Measurements from ENCODE around the gene DDC.

DNA sequence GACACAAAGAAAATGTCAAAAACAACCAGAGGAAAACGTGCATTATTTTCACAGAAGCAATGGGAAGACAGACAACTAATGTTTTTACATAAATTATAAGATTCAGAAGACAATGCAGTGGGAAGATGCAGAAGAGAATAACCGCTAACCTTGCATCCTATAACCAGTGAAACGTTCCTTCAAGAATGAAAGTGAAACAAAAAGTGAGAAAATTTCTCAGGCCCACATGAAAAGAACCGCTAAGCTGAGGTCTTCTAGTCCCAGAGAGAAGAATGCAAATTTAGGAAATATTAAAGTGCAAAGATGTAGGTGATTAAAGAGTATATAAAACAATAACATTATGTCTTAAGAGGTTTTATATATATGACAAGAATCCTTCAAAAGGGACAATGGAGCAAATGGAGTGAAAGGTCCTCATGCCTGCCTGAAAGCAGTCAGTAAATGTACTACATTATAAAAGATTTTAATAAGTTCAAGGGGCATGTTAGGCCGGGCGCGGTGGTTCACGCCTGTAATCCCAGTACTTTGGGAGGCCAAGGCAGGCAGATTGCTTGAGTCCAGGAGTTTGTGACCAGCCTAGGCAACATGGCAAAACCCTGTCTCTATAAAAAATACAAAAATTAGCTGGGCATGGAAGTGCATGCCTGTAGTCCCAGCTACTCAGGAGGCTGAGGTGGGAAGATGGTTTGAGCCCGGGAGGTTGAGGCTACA is 43.1 kb upstream of the DDC start:
- TF ChIP-seq, protein P1, sequence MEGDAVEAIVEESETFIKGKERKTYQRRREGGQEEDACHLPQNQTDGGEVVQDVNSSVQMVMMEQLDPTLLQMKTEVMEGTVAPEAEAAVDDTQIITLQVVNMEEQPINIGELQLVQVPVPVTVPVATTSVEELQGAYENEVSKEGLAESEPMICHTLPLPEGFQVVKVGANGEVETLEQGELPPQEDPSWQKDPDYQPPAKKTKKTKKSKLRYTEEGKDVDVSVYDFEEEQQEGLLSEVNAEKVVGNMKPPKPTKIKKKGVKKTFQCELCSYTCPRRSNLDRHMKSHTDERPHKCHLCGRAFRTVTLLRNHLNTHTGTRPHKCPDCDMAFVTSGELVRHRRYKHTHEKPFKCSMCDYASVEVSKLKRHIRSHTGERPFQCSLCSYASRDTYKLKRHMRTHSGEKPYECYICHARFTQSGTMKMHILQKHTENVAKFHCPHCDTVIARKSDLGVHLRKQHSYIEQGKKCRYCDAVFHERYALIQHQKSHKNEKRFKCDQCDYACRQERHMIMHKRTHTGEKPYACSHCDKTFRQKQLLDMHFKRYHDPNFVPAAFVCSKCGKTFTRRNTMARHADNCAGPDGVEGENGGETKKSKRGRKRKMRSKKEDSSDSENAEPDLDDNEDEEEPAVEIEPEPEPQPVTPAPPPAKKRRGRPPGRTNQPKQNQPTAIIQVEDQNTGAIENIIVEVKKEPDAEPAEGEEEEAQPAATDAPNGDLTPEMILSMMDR (IDR thresholded peaks at IDR 0.05), result no peak
- TF ChIP-seq POLR2A (IDR thresholded peaks at IDR 0.05; ENCODE audit: low read depth), result no peak

All from esophagus muscularis mucosa (tissue), 3 donors.